ENCODE results near the gene LIMA1.
A peak's percentile ranks its signal among the peaks of the same experiment; 100 is the strongest.
"Not testable (repeated sequence)": the region's sequence is repeated elsewhere in the genome, so short reads cannot be mapped to it uniquely, and the experiment has no call there.

Gene LIMA1

GRCh38 chr12:50283229-50283923, at the start of gene LIMA1:
TSS of gene LIMA1 (minus strand) at chr12:50283520. CDS start at chr12:50248751, 34,769 bp downstream.
- peak; percentile 70 for DNase-seq

- DNase-seq: no peak
These were observed 48.4 kb upstream of the LIMA1 start for GRCh38 chr12:50331745-50332144.

GRCh38 chr12:50328664-50329063, 45.3 kb upstream of the LIMA1 start:
- not testable (repeated sequence) for DNase-seq

DNA sequence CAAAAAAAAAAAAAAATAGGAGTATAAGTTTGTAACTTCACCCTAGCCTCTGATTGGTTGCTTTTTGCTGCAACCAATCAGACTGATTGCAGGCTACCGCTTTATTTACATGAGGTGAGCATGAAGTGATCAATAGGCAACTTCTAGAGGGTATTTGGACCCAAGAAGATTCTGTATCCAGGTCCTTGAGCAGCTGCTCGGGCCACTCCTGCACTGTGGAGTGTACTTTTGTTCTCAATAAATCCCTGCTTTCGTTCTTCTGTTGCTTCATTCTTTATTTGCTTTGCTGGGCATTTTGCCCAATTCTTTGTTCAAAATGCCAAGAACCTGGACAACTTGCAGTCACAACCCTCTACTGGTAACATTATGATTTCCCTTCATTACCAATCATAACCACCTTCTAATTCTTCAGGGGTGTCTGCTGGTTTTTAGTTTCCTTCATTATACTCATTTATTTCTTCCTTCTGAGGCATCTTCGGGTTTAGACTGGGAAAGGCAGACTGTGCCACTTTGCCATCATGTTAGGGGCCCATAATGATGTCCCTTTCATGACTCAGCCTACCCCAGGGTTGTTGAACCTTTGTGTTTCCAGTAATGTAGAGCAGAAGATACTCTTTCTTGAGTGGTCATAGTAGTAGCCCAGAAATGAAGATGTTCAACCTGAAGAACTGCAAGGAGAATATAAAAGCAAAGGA, 43.4 kb upstream of the LIMA1 start:
- DNase-seq: peak; percentile 44

DNA sequence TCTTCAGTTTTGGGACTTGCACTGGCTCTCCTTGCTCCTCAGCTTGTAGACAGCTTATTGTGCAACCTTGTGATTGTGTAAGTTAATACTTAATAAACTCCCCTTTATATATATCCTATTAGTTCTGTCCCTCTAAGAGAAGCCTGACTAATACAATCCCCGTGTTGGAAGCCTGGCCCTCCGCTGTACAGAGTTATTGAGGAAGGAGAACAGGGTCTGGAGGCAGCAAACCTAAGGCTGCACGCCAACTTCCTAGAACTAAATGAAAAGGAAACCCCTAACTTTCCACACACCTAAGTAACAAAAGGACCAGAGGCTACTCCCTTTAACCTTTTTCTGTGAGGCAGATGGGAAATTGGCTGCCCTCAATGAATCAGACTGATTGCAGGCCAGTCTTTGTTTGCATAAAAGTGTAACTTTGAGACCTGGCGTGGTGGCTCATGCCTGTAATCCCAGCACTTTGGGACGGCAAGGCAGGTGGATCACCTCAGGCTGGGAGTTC, 42.6 kb upstream of the LIMA1 start:
- DNase-seq: no peak

GRCh38 chr12:50324770-50325169, 41.5 kb upstream of the LIMA1 start:
- DNase-seq: not testable (repeated sequence)

- DNase-seq: not testable (repeated sequence)
These were observed 40.8 kb upstream of the LIMA1 start for GRCh38 chr12:50324077-50324476.

DNA sequence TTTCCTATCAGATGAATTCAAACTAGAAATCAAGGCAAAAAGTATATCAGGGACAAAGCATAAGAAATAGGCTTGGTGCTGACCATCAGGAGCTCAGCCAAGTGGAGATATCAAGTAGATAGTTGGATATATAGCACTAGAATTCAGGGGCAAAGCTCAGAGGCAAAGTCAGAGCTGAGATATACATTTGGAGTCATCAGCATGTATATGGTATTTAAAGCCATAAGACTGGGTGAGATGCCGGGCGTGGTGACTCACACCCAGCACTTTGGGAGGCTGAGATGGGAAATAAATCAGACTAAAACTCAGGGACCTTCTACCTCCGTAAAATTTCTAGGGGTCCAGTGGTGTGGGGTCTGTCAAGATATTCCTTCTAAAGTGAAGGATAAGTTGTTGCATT, 38.9 kb upstream of the LIMA1 start:
- DNase-seq: no peak

DNA sequence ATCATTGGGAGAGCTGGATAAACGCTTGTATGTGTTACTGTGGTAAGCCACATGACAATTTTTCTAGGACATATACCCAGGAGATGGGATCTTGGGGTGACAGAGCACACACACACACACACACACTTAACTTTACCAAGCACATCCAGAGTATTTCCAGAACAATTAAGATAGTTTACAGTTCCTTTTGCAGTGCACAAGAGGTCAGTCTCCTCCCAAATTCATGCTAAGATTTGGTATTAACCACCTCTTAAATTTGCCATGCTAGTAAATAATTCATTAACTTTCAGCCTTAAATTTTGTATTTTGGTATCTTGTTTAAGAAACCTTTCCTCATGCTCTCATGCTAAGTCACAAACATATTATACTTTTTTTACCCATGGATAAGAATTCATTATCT, 33.9 kb upstream of the LIMA1 start:
- DNase-seq: no peak

GRCh38 chr12:50315803-50316202, 32.5 kb upstream of the LIMA1 start:
- no peak for DNase-seq

- peak; percentile 33 for DNase-seq
These were observed 31.5 kb upstream of the LIMA1 start for GRCh38 chr12:50314636-50315312.

DNA sequence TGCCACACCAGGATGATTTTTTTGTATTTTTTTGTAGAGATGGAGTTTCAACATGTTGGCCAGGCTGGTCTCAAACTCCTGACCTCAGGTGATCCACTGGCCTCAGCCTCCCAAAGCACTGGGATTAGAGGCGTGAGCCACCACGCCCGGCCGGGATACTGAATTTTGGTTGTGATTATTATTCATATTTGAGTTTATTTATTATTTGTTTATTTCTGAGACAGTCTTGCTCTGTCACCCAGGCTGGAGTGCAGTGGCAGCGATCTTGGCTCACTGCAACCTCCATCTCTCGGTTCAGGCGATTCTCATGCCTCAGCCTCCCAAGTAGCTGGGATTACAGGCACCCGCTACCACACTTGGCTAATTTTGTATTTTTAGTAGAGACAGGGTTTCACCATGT, 30.7 kb upstream of the LIMA1 start:
- DNase-seq: not testable (repeated sequence)

DNA sequence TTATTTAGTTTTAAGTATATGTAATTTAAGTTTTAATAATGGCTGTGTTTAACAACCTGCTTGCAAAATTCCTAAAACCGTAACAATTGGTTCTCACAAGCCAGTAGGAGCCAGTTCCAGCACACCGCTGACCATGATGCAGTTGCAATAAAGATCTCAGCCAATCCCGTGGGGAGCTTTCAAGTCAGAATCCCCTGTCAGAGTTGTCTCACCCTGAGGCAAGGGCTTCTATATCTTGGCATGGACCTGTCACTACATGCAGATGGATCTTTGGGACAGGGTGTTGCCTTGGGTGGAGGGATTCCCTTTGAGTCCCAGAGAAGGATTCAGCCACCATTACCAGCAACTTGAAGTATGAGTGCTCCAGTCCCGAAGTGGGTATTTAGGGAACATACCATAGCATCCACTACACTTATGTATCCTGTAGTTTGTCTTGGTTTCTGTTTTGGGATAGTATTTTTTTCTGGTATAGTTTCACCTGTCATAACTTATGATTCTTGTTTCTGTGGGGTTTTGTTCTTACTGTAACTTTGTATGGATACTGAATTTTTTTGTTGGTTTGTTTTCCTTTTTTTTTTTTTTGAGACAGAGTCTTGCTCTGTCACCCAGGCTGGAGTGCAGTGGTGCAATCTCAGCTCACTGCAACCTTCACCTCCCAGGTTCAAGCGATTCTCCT, 30.1 kb upstream of the LIMA1 start:
- no peak for DNase-seq

DNA sequence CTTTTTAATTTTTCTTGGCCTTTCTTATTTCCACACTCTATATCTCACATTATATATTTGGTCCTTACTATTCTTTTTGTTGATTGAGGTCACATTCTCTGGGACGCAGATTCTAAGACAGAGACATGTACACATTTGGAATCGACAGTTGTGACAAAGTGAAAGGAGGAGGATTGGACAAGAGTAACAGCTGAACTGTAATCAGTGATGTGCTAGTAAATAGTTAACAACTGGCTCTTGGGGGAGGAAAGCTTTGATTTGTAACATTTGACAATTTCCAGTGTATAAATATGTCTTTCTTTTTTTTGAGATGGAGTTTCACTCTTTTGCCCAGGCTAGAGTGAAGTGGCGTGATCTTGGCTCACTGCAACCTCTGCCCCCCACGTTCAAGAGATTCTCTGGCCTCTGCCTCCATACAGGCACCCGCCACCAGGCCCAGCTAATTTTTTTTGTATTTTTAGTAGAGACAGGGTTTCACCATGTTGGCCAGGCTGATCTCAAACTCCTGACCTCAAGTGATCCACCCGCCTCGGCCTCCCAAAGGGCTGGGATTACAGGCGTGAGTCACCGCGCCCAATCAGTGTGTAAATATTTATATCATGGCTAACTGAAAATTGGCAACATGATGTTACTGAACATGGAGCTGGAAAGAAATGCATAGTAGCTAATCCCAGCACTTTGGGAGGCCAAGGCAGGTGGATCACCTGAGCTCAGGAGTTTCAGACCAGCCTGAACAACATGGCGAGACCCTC, 28.7 kb upstream of the LIMA1 start:
- not testable (repeated sequence) for DNase-seq

DNA sequence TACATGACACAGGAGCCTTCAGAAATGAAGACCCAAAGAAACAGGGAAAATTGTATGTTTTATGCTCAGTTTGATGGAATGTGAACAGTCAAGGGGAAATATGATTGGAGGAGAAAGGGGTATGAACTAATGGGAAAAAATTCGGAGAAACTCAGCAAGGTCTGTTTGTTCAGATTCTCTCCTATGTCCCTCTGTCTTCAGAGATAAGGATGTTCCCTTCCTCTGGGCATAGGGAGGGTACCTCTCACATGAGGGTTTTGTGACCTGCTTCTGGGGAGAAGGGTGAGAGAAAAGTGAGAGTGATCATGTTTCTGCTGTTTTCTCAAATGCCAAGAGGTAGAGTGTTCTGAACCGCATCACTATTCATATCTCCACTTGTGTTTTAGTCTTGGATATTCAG, 26.6 kb upstream of the LIMA1 start:
- DNase-seq: no peak

- no peak for DNase-seq
These were observed 19.4 kb upstream of the LIMA1 start for GRCh38 chr12:50302686-50303085.

DNA sequence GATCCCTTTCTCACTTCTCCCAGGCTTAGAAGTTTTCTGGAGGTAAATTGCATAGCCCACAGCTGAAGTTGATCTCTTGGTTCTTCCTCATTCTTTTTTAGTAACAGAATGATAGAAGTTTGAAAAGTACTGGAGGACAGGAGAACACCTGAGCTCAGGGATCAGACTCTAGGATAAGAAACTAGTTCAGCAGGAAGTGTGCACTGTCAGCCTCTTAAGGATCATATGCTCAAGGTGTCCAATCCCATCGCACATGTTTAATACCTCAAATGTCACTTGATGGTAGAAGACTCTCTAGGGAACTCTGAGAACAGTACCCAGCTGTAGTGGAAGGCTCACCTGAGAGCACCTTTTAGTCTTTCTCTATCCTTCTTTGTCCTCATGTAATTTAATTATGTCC, 14.7 kb upstream of the LIMA1 start:
- no peak for DNase-seq

DNA sequence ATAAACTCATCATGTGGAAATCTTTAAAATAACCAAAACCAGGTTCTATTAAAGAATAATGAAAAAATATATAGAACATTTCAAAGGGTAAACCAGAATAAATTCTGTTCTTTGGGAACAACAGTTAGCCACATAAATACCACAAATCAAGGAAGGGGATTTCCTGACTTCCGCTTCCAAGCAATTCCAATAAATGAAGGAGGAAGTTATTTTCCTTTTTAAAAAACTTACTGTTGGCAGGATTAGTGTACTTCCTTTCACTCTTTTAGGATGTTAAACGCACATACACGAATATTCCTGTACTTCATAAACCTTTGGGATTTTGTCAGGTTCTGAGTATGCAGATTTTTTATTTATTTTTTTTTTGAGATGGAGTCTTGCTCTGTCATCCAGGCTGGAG, 13.7 kb upstream of the LIMA1 start:
- DNase-seq: no peak

GRCh38 chr12:50296554-50296953, 13.2 kb upstream of the LIMA1 start:
- no peak for DNase-seq

DNA sequence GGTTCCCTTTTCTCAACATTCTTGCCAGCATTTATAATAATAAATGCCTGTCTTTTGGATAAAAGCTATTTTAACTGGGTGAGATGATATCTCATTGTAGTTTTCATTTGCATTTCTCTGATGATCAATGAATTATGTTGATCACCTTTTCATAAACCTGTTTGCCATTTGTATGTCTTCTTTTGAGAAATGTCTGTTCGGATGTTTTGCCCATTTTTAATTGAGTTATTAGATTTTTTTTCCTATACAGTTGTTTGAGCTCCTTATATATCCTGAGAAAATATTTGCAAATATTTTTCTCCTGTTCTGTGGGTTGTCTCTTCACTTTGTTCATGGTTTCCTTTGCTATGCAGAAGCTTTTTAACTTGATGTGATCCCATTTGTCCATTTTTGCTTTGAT, 8.1 kb upstream of the LIMA1 start:
- no peak for DNase-seq

DNA sequence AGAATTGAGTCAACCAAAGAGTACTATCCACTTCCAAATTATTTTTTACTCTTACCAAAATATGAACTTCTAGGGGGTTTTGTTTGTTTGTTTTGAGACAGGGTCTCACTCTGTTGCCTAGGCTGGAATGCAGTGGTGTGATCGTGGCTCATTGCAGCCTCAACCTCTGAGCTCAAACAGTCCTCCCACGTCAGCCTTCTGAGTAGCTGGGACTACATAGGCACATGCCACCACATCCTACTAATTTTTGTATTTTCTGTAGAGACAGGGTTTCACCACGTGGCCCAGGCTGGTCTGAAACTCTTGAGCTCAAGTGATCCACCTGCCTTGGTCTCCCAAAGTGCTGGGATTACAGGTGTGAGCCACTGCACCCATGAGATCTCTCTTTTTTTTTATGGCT, 7.4 kb upstream of the LIMA1 start:
- not testable (repeated sequence) for DNase-seq

- DNase-seq: no peak
These were observed 4.0 kb upstream of the LIMA1 start for GRCh38 chr12:50287271-50287670.

DNA sequence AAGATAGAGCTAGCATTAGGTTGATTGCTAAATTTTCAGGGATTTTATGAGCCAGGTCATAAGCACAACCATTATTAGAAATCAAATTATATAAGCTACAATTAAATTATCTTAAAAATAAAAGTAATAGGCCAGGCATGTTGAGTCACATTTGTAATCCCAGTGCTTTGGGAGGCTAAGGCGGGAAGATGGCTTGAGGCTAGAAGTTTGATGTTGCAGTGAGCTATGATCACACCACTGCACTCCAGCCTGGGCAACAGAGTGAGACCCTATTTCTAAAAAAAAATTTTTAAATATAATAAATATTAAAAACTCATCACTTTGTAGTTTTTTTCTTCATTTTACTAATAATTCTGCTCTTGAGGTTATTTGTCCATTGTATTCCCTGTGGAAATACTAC, 1.9 kb upstream of the LIMA1 start:
- no peak for DNase-seq
